Measurements from ENCODE around the gene TBC1D30. TPM values are rescaled to one million over a fixed set of nuclear protein-coding genes. Genes with fewer than 3 reads are reported as not detected.
"Not testable (repeated sequence)": the region's sequence is repeated elsewhere in the genome, so short reads cannot be mapped to it uniquely, and the experiment has no call there.

TBC1D30 gene, protein sequence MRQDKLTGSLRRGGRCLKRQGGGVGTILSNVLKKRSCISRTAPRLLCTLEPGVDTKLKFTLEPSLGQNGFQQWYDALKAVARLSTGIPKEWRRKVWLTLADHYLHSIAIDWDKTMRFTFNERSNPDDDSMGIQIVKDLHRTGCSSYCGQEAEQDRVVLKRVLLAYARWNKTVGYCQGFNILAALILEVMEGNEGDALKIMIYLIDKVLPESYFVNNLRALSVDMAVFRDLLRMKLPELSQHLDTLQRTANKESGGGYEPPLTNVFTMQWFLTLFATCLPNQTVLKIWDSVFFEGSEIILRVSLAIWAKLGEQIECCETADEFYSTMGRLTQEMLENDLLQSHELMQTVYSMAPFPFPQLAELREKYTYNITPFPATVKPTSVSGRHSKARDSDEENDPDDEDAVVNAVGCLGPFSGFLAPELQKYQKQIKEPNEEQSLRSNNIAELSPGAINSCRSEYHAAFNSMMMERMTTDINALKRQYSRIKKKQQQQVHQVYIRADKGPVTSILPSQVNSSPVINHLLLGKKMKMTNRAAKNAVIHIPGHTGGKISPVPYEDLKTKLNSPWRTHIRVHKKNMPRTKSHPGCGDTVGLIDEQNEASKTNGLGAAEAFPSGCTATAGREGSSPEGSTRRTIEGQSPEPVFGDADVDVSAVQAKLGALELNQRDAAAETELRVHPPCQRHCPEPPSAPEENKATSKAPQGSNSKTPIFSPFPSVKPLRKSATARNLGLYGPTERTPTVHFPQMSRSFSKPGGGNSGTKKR
- total RNA-seq = 10 to 100 TPM in 1 of 2 donors, 1 to 10 TPM in 1; 6.9 to 17.0 TPM

DNA sequence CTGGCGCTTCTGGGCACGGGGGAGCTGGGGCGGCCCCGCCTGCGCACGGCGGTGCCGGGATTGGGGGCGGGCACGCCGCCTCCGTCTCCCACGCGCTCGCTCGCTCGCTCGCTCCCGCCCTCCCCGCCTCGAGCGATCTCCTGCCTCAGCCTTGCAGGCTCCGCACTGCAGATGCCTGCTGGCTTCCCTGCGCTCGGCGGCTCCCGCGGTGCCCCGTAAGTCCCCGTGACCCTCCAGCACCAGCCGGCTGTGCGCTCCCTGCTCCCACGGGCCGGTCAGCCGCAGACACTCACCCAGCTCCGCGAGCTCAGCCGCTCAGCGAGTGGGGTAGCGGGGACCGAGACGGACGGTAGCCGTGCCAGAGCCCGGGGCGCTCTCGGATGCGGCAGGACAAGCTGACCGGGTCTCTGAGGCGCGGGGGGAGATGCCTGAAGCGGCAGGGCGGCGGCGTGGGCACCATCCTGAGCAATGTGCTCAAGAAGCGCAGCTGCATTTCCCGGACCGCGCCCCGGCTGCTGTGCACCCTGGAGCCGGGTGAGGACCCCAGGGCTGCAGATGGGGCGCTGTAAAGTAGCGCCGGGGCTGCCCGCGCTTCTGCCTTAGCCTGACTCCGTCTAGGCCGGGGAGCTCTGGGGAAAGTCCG, at the start of gene TBC1D30:
TBC1D30 (plus strand) TSS at position 148 of the 643 bp plus-strand sequence; CDS start at position 381, 233 bp downstream.
- no peak for TF ChIP-seq CTCF (IDR thresholded peaks at IDR 0.05)
- intact Hi-C loops (cut with DNase I) = no loop called here
- Histone ChIP-seq H3K4me3 (peak within 1 kb of the TSS; percentile 39), H3K36me3 (no peaks in the 10 kb centered on the region), H3K27ac (no peak within 1 kb of the TSS), H3K4me1 (peaks cover 10% of the 10 kb centered on the region), H3K9me3 (no peaks in the 10 kb centered on the region), H3K9ac (ENCODE audit: low read depth in 2 of 2, low read length in 2 of 2) (no peak within 1 kb of the TSS), H3K27me3 (peaks cover 41% of the 10 kb centered on the region)
- no peak for DNase-seq

- H3K36me3 ChIP-seq; H3K4me1 ChIP-seq; H3K27ac ChIP-seq; DNase-seq; intact Hi-C loops (cut with DNase I); H3K9me3 ChIP-seq; H3K9ac ChIP-seq (ENCODE audit: low read depth in 2 of 2, low read length in 2 of 2); H3K4me3 ChIP-seq; H3K27me3 ChIP-seq: not testable (repeated sequence)
Observed at GRCh38 chr12:64775147-64775736, 49.2 kb upstream of the TBC1D30 start.

- DNase-seq = peak; percentile 29
- Histone ChIP-seq H3K4me3 (no peak overlapping the region), H3K9me3 (no peaks in the 10 kb centered on the region), H3K9ac (ENCODE audit: low read depth in 2 of 2, low read length in 2 of 2) (no peak overlapping the region), H3K27me3 (no peaks in the 10 kb centered on the region), H3K27ac (peak overlapping the region; percentile 58), H3K4me1 (no peaks in the 10 kb centered on the region), H3K36me3 (no peaks in the 10 kb centered on the region)
- no peak for TF ChIP-seq CTCF (IDR thresholded peaks at IDR 0.05)
- intact Hi-C loops (cut with DNase I) = no loop called here
Observed at GRCh38 chr12:64779354-64779974, 45.0 kb upstream of the TBC1D30 start.

- no peaks in the 10 kb centered on the region for H3K9me3 ChIP-seq
- no peaks in the 10 kb centered on the region for H3K36me3 ChIP-seq
- peak overlapping the region; percentile 58 for H3K27ac ChIP-seq
- peak overlapping the region; percentile 49 for H3K4me3 ChIP-seq
- H3K9ac ChIP-seq (ENCODE audit: low read depth in 2 of 2, low read length in 2 of 2) = peak overlapping the region; percentile 67 to 71
- H3K27me3 ChIP-seq = no peaks in the 10 kb centered on the region
- TF ChIP-seq CTCF (IDR thresholded peaks at IDR 0.05) = no peak
- no peaks in the 10 kb centered on the region for H3K4me1 ChIP-seq
- intact Hi-C loops (cut with DNase I) = no loop called here
- DNase-seq = no peak
Observed at GRCh38 chr12:64780132-64780530, 44.3 kb upstream of the TBC1D30 start.

- H3K36me3 ChIP-seq = no peaks in the 10 kb centered on the region
- DNase-seq = peak; percentile 68
- peak overlapping the region; percentile 58 for H3K27ac ChIP-seq
- TF ChIP-seq CTCF (IDR thresholded peaks at IDR 0.05) = no peak
- H3K9ac ChIP-seq (ENCODE audit: low read depth in 2 of 2, low read length in 2 of 2) = peak overlapping the region; percentile 67 to 71
- H3K4me1 ChIP-seq = no peaks in the 10 kb centered on the region
- peak overlapping the region; percentile 49 for H3K4me3 ChIP-seq
- intact Hi-C loops (cut with DNase I) = no loop called here
- no peaks in the 10 kb centered on the region for H3K9me3 ChIP-seq
- no peaks in the 10 kb centered on the region for H3K27me3 ChIP-seq
Observed at GRCh38 chr12:64780531-64781279, 43.7 kb upstream of the TBC1D30 start.
